CD4-positive, alpha-beta T cell treated with Interleukin-2 at 100 ng/mL for 4 hours (primary cell): ENCODE results near the gene EPHA3.
A peak's percentile ranks its signal among the peaks of the same experiment; 100 is the strongest.

Experiments used
- DNase-seq: peaks from one replicate; pipeline ENCODE4 v3.0.0-alpha.2; 2020; ENCODE audit warnings: low spot score

EPHA3 gene

DNA sequence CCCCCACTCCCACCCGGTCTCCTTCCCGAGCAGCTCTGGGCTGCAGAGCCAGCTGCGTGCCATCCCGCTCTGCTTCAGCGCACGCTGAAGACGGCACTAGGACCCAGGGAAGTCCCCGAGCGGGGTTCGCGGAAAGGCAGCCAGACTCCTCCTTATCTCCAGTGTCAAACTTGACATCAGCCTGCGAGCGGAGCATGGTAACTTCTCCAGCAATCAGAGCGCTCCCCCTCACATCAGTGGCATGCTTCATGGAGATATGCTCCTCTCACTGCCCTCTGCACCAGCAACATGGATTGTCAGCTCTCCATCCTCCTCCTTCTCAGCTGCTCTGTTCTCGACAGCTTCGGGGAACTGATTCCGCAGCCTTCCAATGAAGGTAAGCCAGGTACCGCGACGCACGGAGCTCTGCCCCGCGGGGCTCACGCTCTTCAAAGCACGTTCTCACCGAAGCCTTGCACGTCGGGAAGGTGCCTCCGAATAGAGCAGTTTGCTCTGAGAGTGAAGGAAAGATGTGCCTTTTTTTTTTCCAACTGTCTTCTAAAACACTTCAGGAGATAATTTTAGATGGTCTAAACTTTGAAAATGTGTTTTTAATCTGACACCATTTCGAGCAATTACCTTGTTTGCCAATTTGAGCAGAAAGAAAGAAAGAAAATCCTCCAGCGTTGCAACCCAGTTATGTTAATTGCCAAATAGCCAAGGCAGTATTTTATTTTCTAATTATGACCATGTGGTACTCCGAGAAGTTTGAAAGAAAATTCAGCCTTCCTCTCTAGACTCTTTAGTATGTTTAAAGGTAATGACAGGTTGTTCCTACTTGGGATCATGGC is at the start of gene EPHA3:
Gene EPHA3, plus strand, starts transcription at position 161 of the 830 bp plus-strand sequence. Its CDS starts 128 bp downstream, at position 289.
- DNase-seq = peak; percentile 33

DNA sequence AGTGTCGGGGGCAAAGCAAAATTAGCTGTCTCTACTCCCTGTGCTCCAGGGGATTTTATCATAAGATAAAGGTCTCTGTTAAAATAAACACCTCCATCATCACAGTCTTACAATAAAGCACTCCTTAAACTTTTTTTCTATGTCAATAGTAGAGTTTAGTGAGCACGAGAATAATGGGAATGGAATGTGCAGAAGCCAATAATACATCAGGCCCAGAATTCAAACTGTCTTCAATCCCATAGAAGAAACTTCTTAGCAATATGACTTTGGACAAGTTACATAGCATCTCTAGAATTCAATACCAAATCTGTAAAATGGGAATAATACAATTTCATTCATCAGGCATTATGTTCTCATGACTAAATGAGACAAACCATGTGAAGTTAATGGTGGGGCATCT is 49.0 kb upstream of the EPHA3 start:
- no peak for DNase-seq

DNA sequence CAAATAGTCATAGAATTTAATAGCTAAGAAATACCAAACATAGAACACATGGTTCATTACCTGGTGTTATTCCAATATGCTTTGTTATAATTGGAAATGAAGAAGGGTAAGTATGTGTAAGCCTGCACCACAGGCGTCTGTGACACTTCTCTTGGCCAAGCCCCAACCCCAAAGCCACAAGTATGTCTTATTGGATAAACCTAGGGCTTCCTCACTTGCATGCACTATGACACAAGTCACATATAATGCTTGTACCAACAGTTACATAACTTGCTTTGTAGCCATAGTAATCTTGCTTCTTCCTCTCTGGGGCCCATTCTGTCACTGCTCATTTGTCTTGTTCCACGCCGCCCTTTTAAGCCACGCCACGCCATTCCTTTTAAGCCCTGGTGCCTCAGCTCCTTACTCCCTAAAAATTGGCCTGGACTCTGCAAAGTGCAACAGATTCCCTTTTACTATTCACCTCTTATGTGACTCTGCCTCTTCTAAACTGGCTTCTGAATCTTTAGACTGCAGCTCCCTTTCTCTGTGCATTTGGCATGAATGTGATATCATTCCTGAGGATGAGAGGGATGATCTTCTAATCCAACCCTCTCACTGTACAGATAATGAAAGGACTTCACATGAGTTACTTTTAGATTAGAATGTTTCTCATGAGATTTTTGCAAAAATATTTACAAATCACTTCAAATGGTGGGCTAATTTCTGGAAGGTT is 48.1 kb upstream of the EPHA3 start:
- no peak for DNase-seq

DNA sequence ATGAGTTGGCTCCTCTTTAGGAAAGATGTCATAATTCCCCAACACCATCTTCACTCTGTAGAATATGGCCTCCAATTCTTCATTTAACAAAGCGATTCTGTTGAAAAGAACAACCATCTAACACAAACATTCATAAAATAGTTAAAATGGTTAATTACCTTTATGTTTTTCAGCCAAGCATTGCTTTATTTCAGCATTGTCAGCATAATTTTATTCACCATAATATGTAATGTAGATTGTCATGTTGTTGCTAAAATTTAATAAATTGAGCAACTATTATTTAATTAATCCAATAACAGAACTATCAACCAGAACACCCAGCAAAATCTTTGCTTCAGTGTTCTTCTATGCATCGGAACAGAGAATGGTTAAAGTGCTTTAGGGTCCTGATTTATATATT is 46.2 kb upstream of the EPHA3 start:
- no peak for DNase-seq

DNA sequence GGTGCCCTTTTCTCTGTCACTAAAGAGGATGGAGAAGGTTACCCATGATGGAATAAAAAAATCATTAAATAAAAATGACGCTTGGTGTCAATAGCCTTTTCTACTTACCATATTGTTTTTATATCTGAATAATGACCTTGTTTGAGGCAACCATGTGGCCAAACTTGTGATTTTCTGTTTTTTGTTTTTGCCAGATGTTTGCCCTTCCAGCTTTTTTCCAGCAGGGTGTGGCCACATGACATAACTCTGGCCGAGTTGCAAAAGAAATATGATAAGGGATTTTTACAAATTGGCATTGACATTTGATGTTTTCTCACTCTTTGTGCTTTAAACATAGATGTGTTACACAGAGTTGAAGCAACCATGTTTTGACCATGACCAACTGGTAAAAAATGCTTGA is 39.7 kb upstream of the EPHA3 start:
- DNase-seq = no peak

DNA sequence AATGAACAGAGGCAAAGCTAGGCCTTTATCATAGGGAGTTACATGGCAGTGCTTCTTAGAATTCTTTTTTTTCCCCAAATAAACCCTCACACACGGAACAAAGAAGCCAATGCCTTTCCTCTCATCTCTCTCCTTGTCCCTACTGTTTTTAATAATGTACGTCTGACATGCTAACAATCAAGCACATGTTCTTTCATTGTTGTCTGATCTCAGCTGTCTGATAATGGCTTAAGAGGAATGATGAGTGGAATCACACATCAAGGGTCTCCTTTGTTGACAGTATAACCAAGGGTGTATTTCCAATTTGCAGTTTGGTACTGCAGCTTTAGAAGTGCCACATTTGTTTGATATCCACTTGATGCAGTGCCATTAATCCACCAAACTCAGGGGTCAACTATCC is 34.8 kb upstream of the EPHA3 start:
- no peak for DNase-seq

DNA sequence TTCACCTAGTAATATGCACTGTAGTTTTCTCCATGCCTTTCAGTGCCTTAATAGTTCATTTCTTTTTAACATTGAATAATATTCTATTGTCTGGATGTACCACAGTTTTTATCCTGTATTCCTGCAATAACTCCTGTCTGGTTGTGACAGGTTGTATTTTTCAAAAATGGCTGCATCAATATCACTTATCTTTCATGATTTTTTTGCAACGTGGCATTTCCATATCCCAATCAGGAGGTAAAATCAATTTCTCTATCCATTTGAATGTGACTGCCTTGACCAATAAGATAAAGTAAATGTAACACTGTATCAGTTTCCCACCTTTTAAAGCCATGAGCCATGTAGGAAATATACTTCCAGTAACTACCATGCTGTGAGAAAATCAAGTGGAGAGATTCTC is 27.5 kb upstream of the EPHA3 start:
- DNase-seq = no peak

DNA sequence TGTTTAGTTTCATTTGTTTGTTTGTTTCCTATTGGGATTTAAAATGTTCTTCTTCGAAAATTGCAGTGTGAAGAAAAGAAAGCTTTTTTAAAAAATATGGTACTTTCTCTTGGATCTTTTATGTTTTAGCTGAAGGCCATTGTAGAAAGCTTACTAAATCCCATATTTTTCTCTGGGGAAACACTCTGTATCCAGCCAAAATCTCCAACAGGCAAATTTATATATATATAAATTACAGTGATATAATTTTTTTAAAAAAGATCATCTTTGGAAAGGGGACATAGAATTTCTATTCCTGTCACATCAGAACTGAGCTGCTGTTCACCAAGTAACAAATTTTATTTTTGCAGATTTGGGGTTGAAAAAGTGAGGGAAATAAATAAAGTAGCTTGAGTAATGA is 19.6 kb upstream of the EPHA3 start:
- no peak for DNase-seq

DNA sequence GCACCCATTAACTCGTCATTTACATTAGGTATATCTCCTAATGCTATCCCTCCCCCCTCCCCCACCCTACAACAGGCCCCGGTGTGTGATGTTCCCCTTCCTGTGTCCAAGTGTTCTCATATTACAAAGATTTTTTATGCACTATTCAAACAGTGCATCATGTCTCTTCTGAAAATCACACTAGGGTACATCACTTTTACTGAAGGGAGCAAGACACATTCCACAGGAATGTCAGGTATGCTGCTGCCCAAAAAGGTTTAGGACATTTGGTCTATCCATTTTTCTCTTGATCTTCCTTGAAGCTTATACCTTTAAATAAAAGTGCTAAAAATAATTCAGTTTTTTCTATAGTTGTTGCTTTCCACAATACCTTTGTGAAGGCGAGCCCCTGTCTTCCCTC is 9.2 kb upstream of the EPHA3 start:
- DNase-seq = no peak

DNA sequence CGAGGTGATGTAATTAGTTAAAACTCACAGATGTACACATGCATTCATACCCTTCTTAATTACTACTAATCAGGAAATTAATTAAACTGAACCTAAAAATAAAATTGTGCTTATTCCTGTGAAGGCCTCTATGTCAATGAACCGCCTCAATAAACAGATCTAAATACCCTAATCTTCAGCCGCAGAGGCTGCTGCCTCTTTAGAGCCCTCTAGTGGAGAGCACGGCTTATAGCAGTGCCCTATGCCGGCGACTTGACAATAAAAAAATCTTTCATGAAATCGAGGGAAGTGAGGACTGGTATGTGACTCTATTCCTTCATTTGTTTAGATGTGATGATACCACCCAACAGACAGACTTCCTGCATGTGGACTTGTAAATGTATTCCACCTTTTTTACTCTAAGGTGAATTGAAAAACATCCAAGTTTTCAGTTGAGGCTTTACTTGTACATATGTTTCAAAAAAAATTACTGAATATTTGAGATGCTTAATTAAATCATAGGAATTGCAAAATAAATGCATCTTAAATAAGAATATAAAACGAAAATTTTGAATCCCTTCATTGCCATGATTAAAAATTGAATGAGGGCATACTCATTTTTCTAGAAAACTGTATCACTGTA is 8.3 kb upstream of the EPHA3 start:
- peak; percentile 42 for DNase-seq

DNA sequence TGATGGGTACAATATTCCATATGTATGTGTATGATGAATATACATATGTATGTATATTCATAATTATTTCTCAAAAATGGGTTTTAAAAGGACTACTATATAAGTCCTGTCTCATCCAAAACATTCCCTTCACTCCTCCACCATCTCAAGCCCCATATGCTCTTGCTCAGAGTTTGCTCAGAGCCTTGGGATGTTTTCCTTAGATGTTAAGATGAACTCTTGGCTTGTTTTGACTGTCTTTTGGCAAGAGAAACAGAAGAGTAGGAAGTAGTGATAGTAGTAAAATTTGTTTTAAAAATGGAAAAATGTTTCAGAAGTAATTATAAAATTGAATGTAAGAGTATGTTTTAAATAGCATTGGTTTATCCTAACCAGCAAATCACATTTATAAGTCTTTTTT is 6.2 kb upstream of the EPHA3 start:
- DNase-seq = no peak

DNA sequence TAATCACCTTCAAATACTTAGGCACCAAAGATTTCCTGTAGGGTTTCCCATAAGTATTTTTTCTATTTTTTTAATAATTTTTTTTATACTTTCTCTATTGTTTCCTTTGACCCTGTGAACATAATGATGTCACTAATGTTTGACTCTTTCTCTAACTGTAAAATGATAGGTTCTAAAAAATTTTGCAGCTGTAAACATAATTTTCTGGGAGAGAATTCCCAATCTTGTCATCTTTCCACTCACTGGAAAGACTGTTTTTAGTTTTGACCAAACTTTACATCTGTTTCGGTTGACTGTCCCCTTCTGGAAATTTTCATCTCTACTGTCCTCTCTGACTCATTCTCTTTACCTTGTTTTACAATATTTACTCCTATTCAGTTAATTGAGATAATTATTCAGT is 5.5 kb upstream of the EPHA3 start:
- no peak for DNase-seq

DNA sequence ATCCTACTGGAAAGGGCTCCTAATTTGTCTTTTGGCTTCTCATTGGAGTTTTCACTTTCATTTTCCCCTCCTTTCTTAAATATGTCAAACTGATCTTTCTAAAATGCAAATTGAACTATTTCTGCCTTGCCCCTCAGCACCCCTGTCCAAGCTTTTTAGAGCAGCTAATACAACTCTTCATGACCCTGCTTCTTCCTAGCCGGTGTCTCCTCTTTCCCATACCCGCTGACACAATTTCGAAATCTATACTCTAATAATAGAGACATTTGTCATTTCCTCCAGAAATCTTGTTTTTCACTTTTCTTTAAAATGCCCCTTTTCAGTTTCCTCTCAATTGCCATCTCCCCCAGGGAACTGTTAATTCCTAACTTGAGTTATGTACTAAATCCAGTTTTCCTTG is 2.9 kb upstream of the EPHA3 start:
- no peak for DNase-seq

DNA sequence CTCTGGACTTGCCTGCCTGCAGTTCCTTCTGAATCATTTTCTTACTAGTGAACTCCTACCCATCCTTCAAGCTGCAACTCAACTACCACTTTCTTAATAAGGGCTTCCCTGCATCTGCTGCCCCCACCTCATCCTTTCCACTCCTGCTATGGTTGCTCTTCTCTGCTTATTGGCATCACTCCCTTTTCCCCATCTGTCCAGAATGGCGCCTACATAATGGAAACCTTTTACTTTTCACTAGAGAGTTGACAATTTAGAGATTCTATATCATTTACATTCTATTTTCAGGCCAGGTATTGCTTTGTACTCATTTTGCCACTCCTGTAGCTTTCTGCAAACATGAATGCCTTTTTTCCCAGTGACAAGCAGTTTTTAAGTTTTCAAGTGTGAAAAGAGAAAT is 1.9 kb upstream of the EPHA3 start:
- DNase-seq = no peak

DNA sequence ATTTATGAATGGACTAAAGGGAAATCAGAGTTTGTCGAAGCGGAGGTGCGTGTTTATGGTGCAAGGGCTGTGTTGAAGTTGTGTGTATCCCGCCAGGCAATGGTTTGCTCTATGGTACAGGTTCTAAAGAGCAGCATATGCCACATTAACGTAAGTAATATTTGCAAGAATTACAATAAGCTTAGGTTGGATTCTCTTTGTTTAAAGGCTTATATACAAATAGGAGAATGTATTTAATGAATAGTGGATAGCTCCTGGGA is 800 bp downstream of the EPHA3 start:
- no peak for DNase-seq

DNA sequence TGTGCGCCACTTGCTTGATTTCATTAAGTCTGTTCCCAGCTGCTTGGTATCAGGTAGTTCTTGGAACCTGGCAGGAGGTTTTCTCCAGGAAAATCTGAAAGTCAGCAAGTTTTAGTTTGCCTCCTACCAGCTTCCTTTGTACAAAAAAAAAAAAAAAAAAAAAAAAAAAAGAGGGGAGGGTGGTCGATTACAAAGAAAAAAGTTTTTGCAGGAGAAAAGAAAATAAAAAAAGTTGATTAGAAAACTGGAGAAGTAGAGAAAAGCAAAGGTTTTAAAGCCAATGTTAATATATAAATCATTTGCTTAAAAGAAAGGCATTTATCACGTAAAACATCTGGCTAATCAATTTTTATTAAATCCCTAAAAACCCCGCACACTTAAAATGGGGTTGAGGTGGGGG is 5.9 kb downstream of the EPHA3 start:
- no peak for DNase-seq

DNA sequence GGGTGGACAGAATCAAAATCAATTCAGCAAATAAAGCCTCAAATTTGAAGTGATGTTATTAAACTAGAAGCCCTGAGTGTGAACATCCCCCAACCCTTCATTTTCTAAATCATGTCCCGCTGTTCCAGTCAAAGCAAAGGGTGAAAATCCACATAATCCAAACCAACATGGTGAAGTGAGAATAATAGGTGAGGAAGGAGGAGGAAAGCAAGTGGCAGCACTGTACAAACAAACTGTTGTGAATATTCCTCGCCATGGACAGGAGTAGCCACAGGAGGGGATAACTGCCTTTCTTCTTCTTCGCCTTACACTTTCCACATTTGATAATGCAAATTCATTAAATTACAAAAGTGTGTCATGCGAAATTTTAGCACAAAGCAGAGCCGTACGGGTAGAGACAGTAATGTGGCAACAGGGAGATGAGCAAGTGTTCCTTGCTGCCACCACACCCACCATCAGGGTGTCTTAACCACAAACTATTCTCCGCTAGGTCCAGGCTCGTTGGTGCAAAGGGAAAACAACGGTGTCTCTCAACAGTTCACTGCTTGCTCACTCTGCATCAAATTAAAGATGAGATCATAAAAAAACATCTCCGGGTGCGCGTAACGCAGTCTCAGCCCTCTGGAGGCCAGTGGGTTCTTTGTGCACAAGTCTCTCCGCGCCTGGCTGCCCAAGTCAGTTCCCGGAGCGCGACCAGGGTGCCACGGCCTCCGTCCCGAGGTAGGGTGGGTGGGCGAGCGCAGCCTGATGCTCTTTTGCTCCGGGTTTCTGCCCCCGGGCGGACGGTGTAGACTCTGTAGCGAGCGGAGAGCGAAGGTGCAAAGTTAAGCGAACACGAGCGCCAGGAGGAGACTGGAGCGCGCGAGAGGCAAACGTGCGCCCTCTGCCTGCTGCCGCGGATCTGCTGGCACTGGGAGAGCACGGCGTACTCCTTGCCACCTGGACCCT is 6.7 kb downstream of the EPHA3 start:
- DNase-seq = peak; percentile 6

DNA sequence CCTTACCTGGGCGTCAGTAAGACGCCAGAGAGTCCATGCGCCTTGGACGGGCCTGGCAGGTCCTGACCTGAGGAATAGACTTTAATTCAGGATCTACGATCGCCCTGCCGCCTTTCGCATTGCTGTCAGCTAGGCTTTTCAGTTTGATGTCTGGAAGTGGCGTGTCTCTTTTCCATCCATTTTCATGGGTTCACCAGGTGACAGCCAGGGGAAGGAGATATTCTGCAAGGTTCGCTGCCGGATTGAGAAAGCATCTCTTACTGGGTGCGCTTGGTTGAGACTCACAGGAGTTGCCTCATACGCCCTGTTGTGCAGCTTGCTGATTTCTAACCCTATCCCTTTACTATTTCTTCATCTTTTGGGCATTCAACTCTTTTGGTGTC is 7.4 kb downstream of the EPHA3 start:
- DNase-seq = no peak

DNA sequence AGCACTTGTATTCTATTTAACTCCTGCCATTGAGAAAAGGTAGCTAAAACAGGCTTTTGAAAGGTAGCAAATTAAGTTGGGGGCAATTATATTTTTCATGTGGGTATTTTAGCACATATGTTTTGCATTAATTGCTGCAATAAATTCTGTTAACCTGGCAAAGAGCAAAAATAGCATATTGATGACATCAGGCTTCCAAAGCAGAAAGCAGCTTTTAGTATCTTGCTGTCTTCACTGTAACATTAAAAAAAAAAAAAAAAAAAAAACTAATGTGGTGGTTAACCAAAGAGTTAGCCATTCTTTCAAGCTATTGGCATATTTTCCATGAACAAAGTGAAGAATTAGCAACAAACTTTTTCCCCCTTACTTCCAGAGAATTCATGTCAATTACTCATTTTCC is 9.1 kb downstream of the EPHA3 start:
- no peak for DNase-seq

DNA sequence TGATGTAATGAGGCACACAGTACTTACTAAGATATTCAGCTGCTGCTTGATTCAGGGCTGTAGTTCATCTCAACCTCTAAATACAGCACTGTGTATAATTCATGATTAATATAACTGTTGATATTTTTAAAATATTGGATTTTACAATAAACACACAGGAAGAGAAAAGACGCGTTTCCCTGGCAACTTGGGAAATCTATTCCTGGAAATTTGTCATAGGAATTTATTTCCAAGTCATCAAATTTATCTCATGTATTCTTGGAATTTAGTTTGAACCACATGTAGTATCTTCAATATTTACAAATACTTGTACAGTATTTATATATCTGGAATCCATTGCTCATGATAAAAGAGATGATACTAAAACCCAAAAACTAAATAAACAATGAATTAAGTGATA is 30.6 kb downstream of the EPHA3 start:
- no peak for DNase-seq

DNA sequence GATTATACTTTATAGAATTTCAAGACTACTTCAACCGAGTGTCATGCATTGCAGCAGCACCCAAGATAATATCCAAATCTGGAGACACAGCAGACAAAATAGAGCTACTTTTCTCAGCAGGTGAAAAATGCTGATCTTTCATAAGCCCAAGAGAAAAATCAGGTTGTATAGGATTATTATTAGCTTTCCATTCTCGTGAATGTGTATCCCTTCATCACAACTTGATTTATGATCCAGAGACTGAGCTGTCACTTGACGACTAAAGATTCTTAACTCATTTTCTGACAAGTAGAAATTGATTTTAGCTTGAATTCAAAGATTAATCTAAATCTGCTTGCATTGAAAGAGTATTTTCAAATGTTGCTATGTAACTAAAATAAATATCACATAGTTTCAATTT is 32.4 kb downstream of the EPHA3 start:
- no peak for DNase-seq

DNA sequence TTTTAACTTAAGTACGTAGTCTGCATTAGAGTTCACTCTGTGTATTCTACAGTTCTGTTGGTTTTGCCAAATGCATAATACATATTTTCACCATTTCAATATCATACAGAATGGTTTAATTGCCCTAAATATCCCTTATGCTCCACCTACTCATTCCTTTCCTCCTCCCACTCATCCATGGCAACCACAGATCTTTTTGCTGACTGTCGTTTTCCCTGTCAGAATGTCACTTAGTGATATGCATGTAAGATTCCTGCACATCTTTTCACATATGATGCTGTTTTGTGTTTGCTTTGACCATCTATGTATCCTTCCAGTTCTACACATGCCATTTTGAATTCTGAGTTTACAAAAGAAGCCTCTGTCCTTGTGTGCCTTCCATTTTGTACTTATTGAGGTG is 36.7 kb downstream of the EPHA3 start:
- no peak for DNase-seq

DNA sequence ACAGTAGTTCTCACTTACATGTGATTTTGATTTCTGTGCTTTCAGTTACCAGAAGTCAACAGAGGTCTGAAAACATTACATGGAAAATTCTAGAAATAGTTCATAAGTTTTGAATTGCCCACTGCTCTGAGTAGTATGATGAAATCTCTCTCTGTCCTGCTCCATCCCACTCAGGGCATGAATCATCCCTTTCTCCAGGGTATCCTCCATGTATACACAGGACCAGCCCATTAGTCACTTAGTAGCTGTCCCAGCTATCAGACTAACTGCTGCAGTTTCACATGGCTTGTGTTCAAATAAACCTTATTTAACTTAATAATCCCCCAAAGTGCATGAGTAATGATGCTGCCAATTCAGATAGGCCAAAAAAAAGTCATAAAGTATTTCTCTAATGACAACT is 38.6 kb downstream of the EPHA3 start:
- no peak for DNase-seq
